Upper lobe of left lung (tissue), 6 donors: ENCODE results near the gene ARHGEF17. TPM values are rescaled to one million over a fixed set of nuclear protein-coding genes. Genes with fewer than 3 reads are reported as not detected.
A peak's percentile ranks its signal among the peaks of the same experiment; 100 is the strongest.

Source experiments
- ATAC-seq, 2 donors: fragments of 200-7000 bp; cut with Tn5 transposase; one replicate each; pipeline ENCODE4 v1.9.1; 2022; ENCODE audit warnings: mild to moderate bottlenecking in 2 of 2, moderate library complexity in 2 of 2; ENCODE audit not compliant: low FRiP score in 2 of 2
- DNase-seq, 2 donors: peaks; one replicate each; pipeline ENCODE4 v3.0.0-alpha.2; 2019 to 2020
- H3K27ac ChIP-seq, 4 donors: fragments of 200-600 bp; sonication (generic); one replicate each; pipeline ENCODE4 v1.5.1; 2016 to 2019
- H3K27me3 ChIP-seq, 4 donors: fragments of 200-600 bp; sonication (generic); one replicate each; pipeline ENCODE4 v1.5.1; 2017 to 2019
- H3K36me3 ChIP-seq, 4 donors: fragments of 200-600 bp; sonication (generic); one replicate each; pipeline ENCODE4 v1.5.1; 2016 to 2019
- H3K4me1 ChIP-seq, 4 donors: fragments of 200-600 bp; sonication (generic); one replicate each; pipeline ENCODE4 v1.5.1; 2018 to 2019
- H3K4me3 ChIP-seq, 4 donors: fragments of 200-600 bp; sonication (generic); one replicate each; pipeline ENCODE4 v1.5.1; 2017 to 2019; ENCODE audit warnings: mild to moderate bottlenecking in 2 of 4, moderate library complexity in 1 of 4
- H3K9me3 ChIP-seq, 4 donors: fragments of 200-600 bp; sonication (generic); one replicate each; pipeline ENCODE4 v1.5.1; 2018 to 2019
- EP300 ChIP-seq, 4 donors: sonication (generic); formaldehyde crosslinking; IDR thresholded peaks; one replicate each; pipeline ENCODE4 v1.5.1; 2017; ENCODE audit warnings: antibody characterized with exemption in 4 of 4, control low read depth in 2 of 4
- POLR2A ChIP-seq, 4 donors: fragments of 450-650 bp; IDR thresholded peaks; one replicate each; pipeline ENCODE4 v1.5.1; 2016 to 2017; ENCODE audit warnings: antibody characterized with exemption in 4 of 4, mild to moderate bottlenecking in 2 of 4
- POLR2AphosphoS5 ChIP-seq, 2 donors: sonication (generic); formaldehyde crosslinking; IDR thresholded peaks; one replicate each; pipeline ENCODE4 v1.5.1; 2017; ENCODE audit warnings: antibody characterized with exemption in 2 of 2
- WGBS, 2 donors: methylation state at CpG; one replicate each; pipeline ENCODE4 v1.1.5; 2017 to 2018; 5-methylcytosine and 5-hydroxymethylcytosine counted together
- total RNA-seq, 6 donors: library from RNA; depleted of rRNA in 4 of 6; stranded (reverse); fragments of >200 nt in 4 of 6; gene quantifications; one replicate each; pipeline versions ENCODE4 v1.1.0 to v1.2.1, GENCODE V29; 2016 to 2021
- TF ChIP-seq, protein P1 (sequence below), 6 experiments: fragments of 450-650 bp in 4 of 6; fragments of 200-600 bp in 2 of 6; sonication (generic) in 2 of 6; IDR thresholded peaks; one replicate each; pipeline ENCODE4 v1.5.1; 2016 to 2019; ENCODE audit warnings: antibody characterized with exemption in 6 of 6
- donor health status: DM: no; HTN: no; CAD: no; lungs with moderate emphysema.
- donor health status: DM: no; HTN: yes; CAD: no; lungs with severe emphysema.

ARHGEF17 gene
- total RNA-seq, 6 donors from 2014 or later = 48.1 to 140 (median 65.1) TPM

DNA sequence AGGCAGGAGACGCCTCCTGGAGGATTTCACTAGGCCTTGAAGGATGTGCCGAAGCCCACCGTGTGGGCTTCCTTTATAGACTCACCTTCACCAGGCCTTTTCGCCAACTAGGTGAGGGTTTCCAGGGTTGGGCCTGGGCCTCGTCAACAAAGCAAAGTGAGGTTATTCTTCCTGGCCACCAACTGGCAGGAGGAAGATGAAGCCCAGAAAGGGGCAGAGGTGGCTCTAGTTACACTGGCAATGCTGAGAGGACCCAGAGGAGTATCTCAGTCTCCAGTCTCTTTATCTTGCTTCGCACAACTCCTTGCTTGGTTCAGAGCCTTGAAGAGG is 67.7 kb downstream of the ARHGEF17 start:
- H3K27ac ChIP-seq = peak overlapping the region; percentile 40 to 97 (median 94)
- TF ChIP-seq, protein P1, sequence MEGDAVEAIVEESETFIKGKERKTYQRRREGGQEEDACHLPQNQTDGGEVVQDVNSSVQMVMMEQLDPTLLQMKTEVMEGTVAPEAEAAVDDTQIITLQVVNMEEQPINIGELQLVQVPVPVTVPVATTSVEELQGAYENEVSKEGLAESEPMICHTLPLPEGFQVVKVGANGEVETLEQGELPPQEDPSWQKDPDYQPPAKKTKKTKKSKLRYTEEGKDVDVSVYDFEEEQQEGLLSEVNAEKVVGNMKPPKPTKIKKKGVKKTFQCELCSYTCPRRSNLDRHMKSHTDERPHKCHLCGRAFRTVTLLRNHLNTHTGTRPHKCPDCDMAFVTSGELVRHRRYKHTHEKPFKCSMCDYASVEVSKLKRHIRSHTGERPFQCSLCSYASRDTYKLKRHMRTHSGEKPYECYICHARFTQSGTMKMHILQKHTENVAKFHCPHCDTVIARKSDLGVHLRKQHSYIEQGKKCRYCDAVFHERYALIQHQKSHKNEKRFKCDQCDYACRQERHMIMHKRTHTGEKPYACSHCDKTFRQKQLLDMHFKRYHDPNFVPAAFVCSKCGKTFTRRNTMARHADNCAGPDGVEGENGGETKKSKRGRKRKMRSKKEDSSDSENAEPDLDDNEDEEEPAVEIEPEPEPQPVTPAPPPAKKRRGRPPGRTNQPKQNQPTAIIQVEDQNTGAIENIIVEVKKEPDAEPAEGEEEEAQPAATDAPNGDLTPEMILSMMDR (IDR thresholded peaks at IDR 0.05) = no peak
- TF ChIP-seq POLR2AphosphoS5 (IDR thresholded peaks at IDR 0.05) = no peak
- TF ChIP-seq EP300 (IDR thresholded peaks at IDR 0.05) = no peak
- no peak for TF ChIP-seq POLR2A (IDR thresholded peaks at IDR 0.05)
- H3K27me3 ChIP-seq = no peaks in the 10 kb centered on the region
- H3K36me3 ChIP-seq = no peaks in the 10 kb centered on the region
- DNase-seq (no peak), ATAC-seq (no peak)
- H3K9me3 ChIP-seq = no peaks in the 10 kb centered on the region
- WGBS, 2 donors = 60 to 62% methylated on average over 6 of the region's 6 CpGs
- H3K4me3 ChIP-seq = peak overlapping the region in 3 of 4 donors; percentile 72 to 91 (median 79)
- H3K4me1 ChIP-seq = peaks cover 8 to 53% (median 32%) of the 10 kb centered on the region in 4 donors

DNA sequence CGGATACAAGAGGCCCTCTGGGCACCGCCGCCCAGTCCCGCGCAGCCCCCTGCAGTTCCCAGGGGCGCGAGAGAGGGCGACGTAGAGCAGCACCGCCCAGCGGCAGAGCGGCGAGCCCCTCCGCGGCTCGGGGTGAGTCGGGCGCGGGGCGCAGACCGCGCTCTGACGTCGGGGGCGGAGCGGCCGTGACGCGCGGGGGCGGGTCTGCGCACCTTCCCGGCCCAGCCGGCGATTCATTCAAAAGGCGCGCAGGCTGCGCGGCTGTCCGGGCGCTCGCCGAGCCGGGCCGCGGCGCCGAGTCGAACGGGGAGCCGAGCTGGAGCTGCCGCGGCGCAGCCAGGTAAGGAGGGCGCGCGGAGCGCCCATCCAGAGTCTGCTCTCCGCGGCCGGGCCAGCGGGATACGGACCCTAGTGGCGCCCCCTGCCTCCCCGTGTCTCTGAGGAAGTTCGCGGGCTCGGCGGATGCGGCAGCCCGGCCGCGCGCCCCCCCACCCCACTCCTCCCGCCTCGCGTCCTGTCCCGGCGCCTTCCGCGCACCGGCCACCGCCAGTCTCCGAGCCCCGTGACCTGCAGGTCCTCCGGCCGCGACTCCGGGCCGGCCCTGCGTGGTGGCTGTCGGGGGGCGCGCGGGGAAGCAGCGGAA is 68.2 kb downstream of the ARHGEF17 start, which contains the start of gene RELT:
Gene RELT, plus strand, starts transcription at position 240 of the 643 bp plus-strand sequence. CDS start 12,738 bp downstream, outside the sequence.
- 1 to 2% methylated on average over 11 to 44 of the region's 96 CpGs for WGBS, 2 donors
- DNase-seq = peak; percentile 93 to 99
- Histone ChIP-seq H3K4me3 (peak within 1 kb of the TSS; percentile 64 to 91 (median 76)), H3K27ac (peak within 1 kb of the TSS; percentile 89 to 97 (median 94)), H3K27me3 (no peaks in the 10 kb centered on the region), H3K4me1 (peaks cover 8 to 57% (median 35%) of the 10 kb centered on the region in 4 donors), H3K36me3 (no peaks in the 10 kb centered on the region), H3K9me3 (no peaks in the 10 kb centered on the region)
- peak; percentile 45 to 77 for TF ChIP-seq POLR2AphosphoS5 (IDR thresholded peaks at IDR 0.05)
- no peak for TF ChIP-seq EP300 (IDR thresholded peaks at IDR 0.05)
- TF ChIP-seq, protein P1 (IDR thresholded peaks at IDR 0.05) = peak; percentile 98 to 99 (median 99)
- peak in 3 of 4 donors; percentile 90 to 96 (median 91) for TF ChIP-seq POLR2A (IDR thresholded peaks at IDR 0.05)
- peak; percentile 95 to 96 for ATAC-seq

DNA sequence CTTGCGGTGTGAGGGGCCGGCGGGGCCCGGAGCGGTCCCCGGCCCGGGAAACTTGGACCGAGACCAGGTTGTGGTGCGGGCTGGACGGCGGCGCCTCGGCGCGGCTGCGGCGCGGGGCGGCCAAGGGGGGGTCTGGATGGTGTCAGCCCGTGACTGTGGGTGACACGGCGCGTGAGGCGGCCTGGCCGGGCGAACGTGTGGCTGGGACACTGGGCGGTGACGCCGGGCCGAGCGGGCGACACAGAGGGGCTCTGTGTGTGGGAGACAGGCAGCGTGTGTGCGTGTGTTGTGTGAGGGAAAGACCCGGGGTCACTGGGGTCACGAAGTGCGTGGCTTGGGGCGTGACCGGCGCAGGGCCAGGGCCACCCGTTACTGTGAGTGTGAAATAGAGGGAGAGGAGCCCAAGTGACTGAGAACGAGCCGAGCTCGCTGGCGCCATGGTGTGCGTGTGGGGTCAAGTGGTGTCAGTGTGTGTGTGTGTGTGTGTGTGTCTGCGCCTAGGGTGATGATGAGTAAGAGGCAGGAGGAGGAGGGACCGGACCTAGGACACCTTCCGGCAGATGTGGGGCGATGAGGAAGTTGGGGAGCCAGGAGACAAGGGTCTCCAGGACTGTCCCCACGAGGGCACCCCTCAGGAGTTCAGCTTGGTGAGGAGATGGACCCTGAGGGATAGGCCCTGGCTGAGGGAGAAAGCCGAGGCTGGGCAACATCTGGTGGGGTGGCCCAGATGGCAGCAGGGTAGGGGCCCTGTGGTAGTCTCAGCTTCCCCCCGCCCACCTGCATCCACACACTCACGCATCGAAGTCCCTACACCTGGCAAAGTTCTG is 68.9 kb downstream of the ARHGEF17 start:
- TF ChIP-seq POLR2AphosphoS5 (IDR thresholded peaks at IDR 0.05) = peak; percentile 57 to 69
- peak in 2 of 4 donors; percentile 46 to 64 for TF ChIP-seq POLR2A (IDR thresholded peaks at IDR 0.05)
- TF ChIP-seq, protein P1 (IDR thresholded peaks at IDR 0.05) = no peak
- TF ChIP-seq EP300 (IDR thresholded peaks at IDR 0.05) = no peak
- peak; percentile 79 to 92 for DNase-seq
- Histone ChIP-seq H3K27me3 (no peaks in the 10 kb centered on the region), H3K27ac (peak overlapping the region; percentile 89 to 97 (median 94)), H3K4me3 (peak overlapping the region; percentile 64 to 91 (median 76)), H3K9me3 (no peaks in the 10 kb centered on the region), H3K4me1 (peaks cover 8 to 63% (median 41%) of the 10 kb centered on the region in 4 donors), H3K36me3 (no peaks in the 10 kb centered on the region)
- ATAC-seq = peak; percentile 47 to 49
- 9 to 17% methylated on average over 14 to 39 of the region's 56 CpGs for WGBS, 2 donors

DNA sequence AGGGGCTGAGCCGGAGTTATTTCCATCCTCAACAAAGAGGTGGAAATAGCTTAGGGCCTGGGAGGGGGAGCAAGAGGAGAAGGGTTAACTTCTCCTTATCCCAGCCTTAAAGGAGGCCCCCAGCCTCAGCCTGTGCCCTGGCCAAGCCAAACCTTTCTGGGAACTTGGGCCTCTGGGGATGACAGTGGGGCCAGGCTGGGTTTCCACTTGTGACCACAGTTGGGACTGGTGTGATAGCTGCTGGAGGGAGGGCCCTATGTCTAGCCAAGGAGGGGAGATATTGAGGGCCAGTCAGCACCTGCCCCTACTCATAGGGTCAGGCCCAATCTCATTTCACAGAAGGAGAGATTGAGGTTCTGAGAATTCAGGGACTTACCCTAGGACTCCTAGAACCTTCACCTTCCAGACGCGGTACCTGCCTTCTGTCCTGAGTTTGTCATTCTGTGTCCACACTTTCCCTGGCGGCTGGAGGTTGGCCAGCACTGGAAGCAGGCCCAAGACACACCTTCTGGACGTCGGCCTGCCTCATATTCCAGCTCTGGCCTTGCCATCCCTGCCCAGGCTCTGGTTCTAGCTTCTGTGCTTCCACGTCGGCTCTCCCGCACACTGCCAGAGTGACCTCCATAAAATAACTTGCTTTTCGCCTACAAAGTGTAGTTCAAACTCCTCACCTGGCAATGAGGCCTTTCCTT is 71.3 kb downstream of the ARHGEF17 start:
- no peaks in the 10 kb centered on the region for H3K9me3 ChIP-seq
- DNase-seq (peak in 1 of 2 donors; percentile 80), ATAC-seq (no peak)
- H3K27ac ChIP-seq = peak overlapping the region in 3 of 4 donors; percentile 36 to 87 (median 86)
- TF ChIP-seq POLR2A (IDR thresholded peaks at IDR 0.05) (no peak), EP300 (IDR thresholded peaks at IDR 0.05) (no peak), POLR2AphosphoS5 (IDR thresholded peaks at IDR 0.05) (no peak)
- TF ChIP-seq, protein P1 (IDR thresholded peaks at IDR 0.05) = no peak
- no peaks in the 10 kb centered on the region for H3K36me3 ChIP-seq
- 67 to 71% methylated on average over 10 of the region's 10 CpGs for WGBS, 2 donors
- no peak overlapping the region for H3K4me3 ChIP-seq
- no peaks in the 10 kb centered on the region for H3K27me3 ChIP-seq
- peaks cover 22 to 80% (median 64%) of the 10 kb centered on the region in 4 donors for H3K4me1 ChIP-seq
